Measurements from ENCODE around the gene GRM4.

The GRM4 gene

GRCh38 chr6:34030831-34031624, 114.9 kb downstream of the GRM4 start:
- Histone ChIP-seq H3K9ac (ENCODE audit: low read length) (no peak overlapping the region), H3K4me1 (ENCODE audit: control insufficient read depth, insufficient read depth, low read length) (no peaks in the 10 kb centered on the region), H3K36me3 (ENCODE audit: control insufficient read depth, insufficient read depth, low read length, severe bottlenecking) (no peaks in the 10 kb centered on the region), H3K27me3 (replicated peaks; ENCODE audit: control insufficient read depth, insufficient read depth, low read length) (peaks cover 62% of the 10 kb centered on the region), H3K4me3 (ENCODE audit: low read length) (no peak overlapping the region), H3K9me3 (ENCODE audit: control insufficient read depth, low read length) (no peaks in the 10 kb centered on the region)
- no peak for DNase-seq (ENCODE audit: low read depth)

- Histone ChIP-seq H3K9me3 (ENCODE audit: control insufficient read depth, low read length) (no peaks in the 10 kb centered on the region), H3K4me1 (ENCODE audit: control insufficient read depth, insufficient read depth, low read length) (no peaks in the 10 kb centered on the region), H3K36me3 (ENCODE audit: control insufficient read depth, insufficient read depth, low read length, severe bottlenecking) (no peaks in the 10 kb centered on the region), H3K4me3 (ENCODE audit: low read length) (no peak overlapping the region), H3K9ac (ENCODE audit: low read length) (no peak overlapping the region), H3K27me3 (replicated peaks; ENCODE audit: control insufficient read depth, insufficient read depth, low read length) (peaks cover 65% of the 10 kb centered on the region)
- DNase-seq (ENCODE audit: low read depth) = no peak
Measured at GRCh38 chr6:34029489-34030280, 116.2 kb downstream of the GRM4 start.

- no peak for DNase-seq (ENCODE audit: low read depth)
- Histone ChIP-seq H3K27me3 (replicated peaks; ENCODE audit: control insufficient read depth, insufficient read depth, low read length) (peaks cover 65% of the 10 kb centered on the region), H3K4me1 (ENCODE audit: control insufficient read depth, insufficient read depth, low read length) (no peaks in the 10 kb centered on the region), H3K9ac (ENCODE audit: low read length) (no peak overlapping the region), H3K36me3 (ENCODE audit: control insufficient read depth, insufficient read depth, low read length, severe bottlenecking) (no peaks in the 10 kb centered on the region), H3K4me3 (ENCODE audit: low read length) (no peak overlapping the region), H3K9me3 (ENCODE audit: control insufficient read depth, low read length) (peaks cover 6% of the 10 kb centered on the region)
Measured at GRCh38 chr6:34028691-34029360, 117.1 kb downstream of the GRM4 start.

GRCh38 chr6:34027939-34028441, 117.9 kb downstream of the GRM4 start:
- Histone ChIP-seq H3K36me3 (ENCODE audit: control insufficient read depth, insufficient read depth, low read length, severe bottlenecking) (no peaks in the 10 kb centered on the region), H3K27me3 (replicated peaks; ENCODE audit: control insufficient read depth, insufficient read depth, low read length) (peaks cover 66% of the 10 kb centered on the region), H3K4me1 (ENCODE audit: control insufficient read depth, insufficient read depth, low read length) (no peaks in the 10 kb centered on the region), H3K4me3 (ENCODE audit: low read length) (no peak overlapping the region), H3K9ac (ENCODE audit: low read length) (no peak overlapping the region), H3K9me3 (ENCODE audit: control insufficient read depth, low read length) (peaks cover 8% of the 10 kb centered on the region)
- no peak for DNase-seq (ENCODE audit: low read depth)

GRCh38 chr6:34027445-34027936, 118.4 kb downstream of the GRM4 start:
- peak; percentile 65 for DNase-seq (ENCODE audit: low read depth)
- peaks cover 68% of the 10 kb centered on the region for H3K27me3 ChIP-seq (replicated peaks; ENCODE audit: control insufficient read depth, insufficient read depth, low read length)
- H3K36me3 ChIP-seq (ENCODE audit: control insufficient read depth, insufficient read depth, low read length, severe bottlenecking) = no peaks in the 10 kb centered on the region
- peaks cover 8% of the 10 kb centered on the region for H3K9me3 ChIP-seq (ENCODE audit: control insufficient read depth, low read length)
- no peaks in the 10 kb centered on the region for H3K4me1 ChIP-seq (ENCODE audit: control insufficient read depth, insufficient read depth, low read length)
- H3K4me3 ChIP-seq (ENCODE audit: low read length) = no peak overlapping the region
- no peak overlapping the region for H3K9ac ChIP-seq (ENCODE audit: low read length)

- peaks cover 8% of the 10 kb centered on the region for H3K9me3 ChIP-seq (ENCODE audit: control insufficient read depth, low read length)
- no peaks in the 10 kb centered on the region for H3K4me1 ChIP-seq (ENCODE audit: control insufficient read depth, insufficient read depth, low read length)
- no peaks in the 10 kb centered on the region for H3K36me3 ChIP-seq (ENCODE audit: control insufficient read depth, insufficient read depth, low read length, severe bottlenecking)
- H3K9ac ChIP-seq (ENCODE audit: low read length) = no peak overlapping the region
- peaks cover 61% of the 10 kb centered on the region for H3K27me3 ChIP-seq (replicated peaks; ENCODE audit: control insufficient read depth, insufficient read depth, low read length)
- no peak for DNase-seq (ENCODE audit: low read depth)
- H3K4me3 ChIP-seq (ENCODE audit: low read length) = no peak overlapping the region
Measured at GRCh38 chr6:34025861-34026260, 120.0 kb downstream of the GRM4 start.

GRCh38 chr6:34025112-34025807, 120.6 kb downstream of the GRM4 start:
- Histone ChIP-seq H3K4me3 (ENCODE audit: low read length) (no peak overlapping the region), H3K9ac (ENCODE audit: low read length) (no peak overlapping the region), H3K4me1 (ENCODE audit: control insufficient read depth, insufficient read depth, low read length) (no peaks in the 10 kb centered on the region), H3K36me3 (ENCODE audit: control insufficient read depth, insufficient read depth, low read length, severe bottlenecking) (no peaks in the 10 kb centered on the region), H3K9me3 (ENCODE audit: control insufficient read depth, low read length) (peaks cover 8% of the 10 kb centered on the region), H3K27me3 (replicated peaks; ENCODE audit: control insufficient read depth, insufficient read depth, low read length) (peaks cover 61% of the 10 kb centered on the region)
- no peak for DNase-seq (ENCODE audit: low read depth)

GRCh38 chr6:34022873-34023255, 123.0 kb downstream of the GRM4 start:
- no peaks in the 10 kb centered on the region for H3K36me3 ChIP-seq (ENCODE audit: control insufficient read depth, insufficient read depth, low read length, severe bottlenecking)
- peaks cover 71% of the 10 kb centered on the region for H3K27me3 ChIP-seq (replicated peaks; ENCODE audit: control insufficient read depth, insufficient read depth, low read length)
- no peak overlapping the region for H3K9ac ChIP-seq (ENCODE audit: low read length)
- no peak overlapping the region for H3K4me3 ChIP-seq (ENCODE audit: low read length)
- no peak for DNase-seq (ENCODE audit: low read depth)
- H3K9me3 ChIP-seq (ENCODE audit: control insufficient read depth, low read length) = peaks cover 8% of the 10 kb centered on the region
- H3K4me1 ChIP-seq (ENCODE audit: control insufficient read depth, insufficient read depth, low read length) = no peaks in the 10 kb centered on the region

GRCh38 chr6:34022250-34022872, 123.5 kb downstream of the GRM4 start:
- no peak overlapping the region for H3K4me3 ChIP-seq (ENCODE audit: low read length)
- H3K36me3 ChIP-seq (ENCODE audit: control insufficient read depth, insufficient read depth, low read length, severe bottlenecking) = no peaks in the 10 kb centered on the region
- peaks cover 8% of the 10 kb centered on the region for H3K9me3 ChIP-seq (ENCODE audit: control insufficient read depth, low read length)
- no peak overlapping the region for H3K9ac ChIP-seq (ENCODE audit: low read length)
- DNase-seq (ENCODE audit: low read depth) = no peak
- H3K4me1 ChIP-seq (ENCODE audit: control insufficient read depth, insufficient read depth, low read length) = no peaks in the 10 kb centered on the region
- peaks cover 74% of the 10 kb centered on the region for H3K27me3 ChIP-seq (replicated peaks; ENCODE audit: control insufficient read depth, insufficient read depth, low read length)

- no peaks in the 10 kb centered on the region for H3K4me1 ChIP-seq (ENCODE audit: control insufficient read depth, insufficient read depth, low read length)
- peaks cover 8% of the 10 kb centered on the region for H3K9me3 ChIP-seq (ENCODE audit: control insufficient read depth, low read length)
- H3K27me3 ChIP-seq (replicated peaks; ENCODE audit: control insufficient read depth, insufficient read depth, low read length) = peaks cover 68% of the 10 kb centered on the region
- H3K4me3 ChIP-seq (ENCODE audit: low read length) = no peak overlapping the region
- no peak for DNase-seq (ENCODE audit: low read depth)
- no peaks in the 10 kb centered on the region for H3K36me3 ChIP-seq (ENCODE audit: control insufficient read depth, insufficient read depth, low read length, severe bottlenecking)
- no peak overlapping the region for H3K9ac ChIP-seq (ENCODE audit: low read length)
Measured at GRCh38 chr6:34021554-34022190, 124.2 kb downstream of the GRM4 start.

Data from adipocyte (in vitro differentiated cells).